Left lung (tissue), 14 donors: ENCODE measurements around the gene TNNI3K. TPM values are rescaled to one million over a fixed set of nuclear protein-coding genes. Genes with fewer than 3 reads are reported as not detected.

ENCODE experiments used
- ATAC-seq: fragments of 200-7000 bp; cut with Tn5 transposase; one replicate; pipeline ENCODE4 v1.9.1; 2020; ENCODE audit warnings: moderate library complexity
- DNase-seq, 4 donors: peaks; one replicate each; pipeline ENCODE4 v3.0.0-alpha.2; 2013 to 2020
- H3K27ac ChIP-seq, 2 donors: fragments of 200-600 bp; sonication (generic) in 1 of 2; one replicate each; pipeline versions ENCODE4 v1.5.0 to v1.8.0; 2020 to 2021
- H3K27me3 ChIP-seq, 2 donors: fragments of 200-600 bp; sonication (generic) in 1 of 2; one replicate each; pipeline versions ENCODE4 v1.5.0 to v1.8.0; 2020 to 2021
- H3K36me3 ChIP-seq, 2 donors: fragments of 200-600 bp; sonication (generic) in 1 of 2; one replicate each; pipeline versions ENCODE4 v1.5.0 to v1.8.0; 2020 to 2021
- H3K4me1 ChIP-seq, 2 donors: fragments of 200-600 bp; one replicate each; pipeline ENCODE4 v1.8.0; 2021
- H3K4me3 ChIP-seq, 2 donors: fragments of 200-600 bp; sonication (generic) in 1 of 2; one replicate each; pipeline versions ENCODE4 v1.5.0 to v1.8.0; 2020 to 2021; ENCODE audit warnings: mild to moderate bottlenecking in 1 of 2
- H3K9me3 ChIP-seq, 2 donors: fragments of 200-600 bp; sonication (generic) in 1 of 2; one replicate each; pipeline versions ENCODE4 v1.5.0 to v1.8.0; 2020 to 2021
- CTCF ChIP-seq, 2 donors: fragments of 200-600 bp; sonication (generic) in 1 of 2; IDR thresholded peaks; one replicate each; pipeline versions ENCODE4 v1.5.0 to v1.8.0; 2021; ENCODE audit warnings: antibody characterized with exemption in 2 of 2
- intact Hi-C, 2 donors: fragments of 100-400 bp; cut with DNase I; formaldehyde crosslinking; loops; one replicate each; pipeline versions ENCODE4 v1.11.2 to v1.14.2; 2022
- long read RNA-seq, 12 donors: library from polyadenylated mRNA in 2 of 12; unstranded in 2 of 12; transcript quantifications; one replicate each; pipeline ENCODE4 v2.0.0 and lab custom pipeline, GENCODE V29; 2019 to 2026
- polyA plus RNA-seq, 6 donors: library from polyadenylated mRNA; unstranded; fragments of 120-200 nt; gene quantifications; one replicate each; pipeline ENCODE4 v1.2.1, GENCODE V29; 2013; ENCODE audit not compliant: insufficient read length in 6 of 6
- total RNA-seq, 2 donors: library from RNA; stranded (reverse); fragmentation: NEBNext Ultra II Directional; extraction: Animal tissue kit (Norgen Biotek cat#: 25700); gene quantifications; one replicate each; pipeline ENCODE4 v1.2.1, GENCODE V29; 2021
- donor health status: DM: no; HTN: yes; CAD: no.
- donor health status: DM: no; HTN: no; CAD: no.

The TNNI3K gene
- total RNA-seq (1 to 10 TPM in 1 of 2 donors, under 1 TPM in 1; 0.61 to 1.6 TPM), polyA plus RNA-seq (1 to 10 TPM in 4 of 6 donors, under 1 TPM in 2; 0.38 to 2.0 (median 1.1) TPM)
- long read RNA-seq, donor 1: 0 reads
- long read RNA-seq, donor 2: 0 reads
- long read RNA-seq, donor 3: 0 reads
- long read RNA-seq, donor 4: 0 reads
- long read RNA-seq, donor 5: 0 reads
- long read RNA-seq, donor 6: 0 reads
- long read RNA-seq, donor 7: 0 reads
- long read RNA-seq, donor 8: 0 reads
- long read RNA-seq, donor 9: 0 reads
- long read RNA-seq, donor 10: 0 reads
- long read RNA-seq, donor 11: 0 reads
- long read RNA-seq, donor 12: 0 reads

DNA sequence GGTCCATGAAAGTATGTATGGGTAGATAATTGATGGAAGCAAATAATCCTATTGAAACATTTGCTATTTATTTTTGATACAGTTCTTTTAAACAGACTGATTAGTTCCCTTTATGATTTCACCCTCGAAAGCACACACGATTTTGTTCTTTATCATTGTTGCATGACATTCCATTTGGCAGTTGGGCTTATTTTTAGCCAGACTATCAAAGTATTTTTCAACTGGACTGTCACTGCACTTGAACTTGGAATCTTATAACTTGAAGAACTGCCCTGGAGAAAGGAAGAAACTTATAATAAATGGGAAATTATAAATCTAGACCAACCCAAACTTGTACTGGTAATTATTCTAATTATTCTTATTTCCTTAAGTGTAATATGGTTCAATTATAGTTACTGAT, at the start of gene TNNI3K:
TNNI3K (plus strand) TSS at position 235 of the 400 bp plus-strand sequence; CDS start at position 300, 65 bp downstream.
- Histone ChIP-seq H3K27me3 (no peaks in the 10 kb centered on the region), H3K27ac (no peak within 1 kb of the TSS), H3K4me3 (no peak within 1 kb of the TSS), H3K36me3 (no peaks in the 10 kb centered on the region), H3K9me3 (peaks cover 0 to 2% of the 10 kb centered on the region in 2 donors), H3K4me1 (no peaks in the 10 kb centered on the region)
- ATAC-seq (no peak), DNase-seq (no peak)
- no peak for TF ChIP-seq CTCF (IDR thresholded peaks at IDR 0.05)
- intact Hi-C loops: no loop called here

DNA sequence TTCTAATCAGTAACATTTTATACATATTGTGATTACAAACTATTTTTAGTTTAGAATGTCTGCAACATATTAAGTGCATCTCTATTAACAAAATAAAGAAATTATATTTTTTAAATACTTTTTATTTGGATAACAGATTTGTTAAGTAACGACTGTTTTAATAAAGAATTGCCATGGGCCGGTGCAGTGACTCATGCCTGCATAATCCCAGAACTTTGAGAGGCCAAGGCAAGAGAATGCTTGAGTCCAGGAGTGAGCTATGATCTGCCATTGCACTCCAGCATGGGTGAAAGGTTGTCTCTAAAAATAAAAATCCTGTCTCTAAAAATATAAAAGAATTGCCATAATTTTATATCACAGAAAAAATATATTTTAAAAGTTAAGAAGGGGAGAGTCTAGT, 41.3 kb upstream of the TNNI3K start:
- Histone ChIP-seq H3K9me3 (no peaks in the 10 kb centered on the region), H3K27ac (no peak overlapping the region), H3K4me3 (no peak overlapping the region), H3K4me1 (peaks cover 0 to 3% of the 10 kb centered on the region in 2 donors), H3K36me3 (no peaks in the 10 kb centered on the region), H3K27me3 (no peaks in the 10 kb centered on the region)
- intact Hi-C loops: no loop called here
- no peak for TF ChIP-seq CTCF (IDR thresholded peaks at IDR 0.05)
- no peak for DNase-seq
- no peak for ATAC-seq

GRCh38 chr1:74195339-74195738, 39.8 kb upstream of the TNNI3K start:
- DNase-seq: no peak
- H3K9me3 ChIP-seq: no peaks in the 10 kb centered on the region
- peaks cover 0 to 13% of the 10 kb centered on the region in 2 donors for H3K4me1 ChIP-seq
- no peaks in the 10 kb centered on the region for H3K27me3 ChIP-seq
- TF ChIP-seq CTCF (IDR thresholded peaks at IDR 0.05): no peak
- H3K4me3 ChIP-seq: no peak overlapping the region
- H3K27ac ChIP-seq: no peak overlapping the region
- H3K36me3 ChIP-seq: no peaks in the 10 kb centered on the region
- no peak for ATAC-seq
- intact Hi-C loops: no loop called here

- H3K27me3 ChIP-seq: no peaks in the 10 kb centered on the region
- peak overlapping the region in 1 of 2 donors; percentile 48 for H3K4me3 ChIP-seq
- peaks cover 0 to 11% of the 10 kb centered on the region in 2 donors for H3K36me3 ChIP-seq
- no peaks in the 10 kb centered on the region for H3K9me3 ChIP-seq
- intact Hi-C loops: no loop called here
- H3K27ac ChIP-seq: peak overlapping the region; percentile 84 to 86
- no peak for DNase-seq
- peaks cover 0 to 13% of the 10 kb centered on the region in 2 donors for H3K4me1 ChIP-seq
- no peak for TF ChIP-seq CTCF (IDR thresholded peaks at IDR 0.05)
- no peak for ATAC-seq
Measured at GRCh38 chr1:74197255-74197654, 37.9 kb upstream of the TNNI3K start.

DNA sequence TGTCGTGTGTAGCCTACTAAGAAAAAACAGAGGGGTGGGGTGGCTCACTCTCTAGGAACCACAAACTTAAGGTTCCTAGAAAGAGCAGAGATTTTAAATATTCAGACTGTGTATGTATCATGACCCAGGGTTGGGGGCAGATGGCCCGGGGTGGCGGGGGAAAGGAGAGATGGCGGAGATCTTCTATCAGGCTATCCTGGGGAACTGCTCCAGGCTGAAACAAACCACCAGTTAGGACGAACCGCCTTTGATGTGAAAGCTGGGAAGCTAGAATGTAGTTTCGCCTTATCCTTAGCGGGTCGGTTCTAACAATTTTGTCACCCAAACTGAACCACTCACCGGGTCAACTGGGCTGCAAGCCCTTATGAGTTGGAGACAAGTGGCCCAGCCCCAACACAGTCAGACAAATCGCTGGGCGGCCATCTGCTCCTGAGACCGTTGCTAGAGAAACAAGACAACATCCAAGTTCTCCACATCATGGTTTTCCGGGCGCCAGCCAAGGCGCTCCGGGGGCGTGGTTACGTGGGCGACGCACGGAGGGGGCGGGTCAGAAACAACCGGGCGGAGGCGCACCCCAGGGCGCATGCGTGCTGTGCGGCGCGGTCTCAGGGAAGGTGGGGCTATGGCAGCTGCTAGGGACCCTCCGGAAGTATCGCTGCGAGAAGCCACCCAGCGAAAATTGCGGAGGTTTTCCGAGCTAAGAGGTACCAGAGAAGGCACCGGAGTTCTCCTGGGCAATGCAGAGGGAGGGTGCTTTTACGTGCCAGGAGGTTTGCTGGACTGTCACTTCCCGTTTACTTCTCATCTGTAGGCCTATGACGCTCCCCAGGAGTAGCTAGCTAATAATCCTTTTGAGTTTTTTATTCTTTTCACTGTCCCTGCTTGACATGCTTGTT, 37.3 kb upstream of the TNNI3K start, which contains the start of the genes FPGT and LRRIQ3:
FPGT (plus strand) TSS at position 586 of the 896 bp plus-strand sequence; CDS start at position 623, 37 bp downstream.
LRRIQ3 (minus strand) TSS at position 520 of the 896 bp plus-strand sequence. CDS start 14,492 bp downstream, outside the sequence.
- Histone ChIP-seq H3K36me3 (peaks cover 0 to 17% of the 10 kb centered on the region in 2 donors), H3K27me3 (no peaks in the 10 kb centered on the region), H3K4me1 (peaks cover 0 to 13% of the 10 kb centered on the region in 2 donors), H3K27ac (peak within 1 kb of the TSS; percentile 84 to 86), H3K9me3 (no peaks in the 10 kb centered on the region), H3K4me3 (peak within 1 kb of the TSS; percentile 48 to 54)
- no peak for TF ChIP-seq CTCF (IDR thresholded peaks at IDR 0.05)
- intact Hi-C loops: no loop called here
- peak; percentile 100 for ATAC-seq
- DNase-seq: peak; percentile 95 to 99 (median 98)
